T-helper 2 cell treated with Interferon-gamma antibody and Interleukin-4, amounts not matched to agents 5 μg/mL and 100 μg/mL, for 36 hours (primary cell): Measurements from ENCODE around the gene PITPNB.

ENCODE experiments used
- DNase-seq: peaks from one replicate; pipeline ENCODE4 v3.0.0; 2021; ENCODE audit warnings: low spot score
- H3K27ac Mint-ChIP-seq: one replicate; pipeline ENCODE4 v1.8.0; 2021; ENCODE audit warnings: mild to moderate bottlenecking, mixed read lengths
- H3K27me3 Mint-ChIP-seq: one replicate; pipeline ENCODE4 v1.8.0; 2021; ENCODE audit warnings: low read depth, mixed read lengths
- H3K36me3 Mint-ChIP-seq: one replicate; pipeline ENCODE4 v1.8.0; 2021; ENCODE audit warnings: low read depth, mixed read lengths
- H3K4me1 Mint-ChIP-seq: one replicate; pipeline ENCODE4 v1.8.0; 2021; ENCODE audit warnings: low read depth, mixed read lengths
- H3K4me3 Mint-ChIP-seq: one replicate; pipeline ENCODE4 v1.8.0; 2022; ENCODE audit warnings: mild to moderate bottlenecking, moderate library complexity, mixed read lengths
- H3K9me3 Mint-ChIP-seq: one replicate; pipeline ENCODE4 v1.8.0; 2021; ENCODE audit warnings: mixed read lengths

The PITPNB gene

GRCh38 chr22:27880778-27881394 is 38.2 kb downstream of the PITPNB start:
- Mint-ChIP-seq H3K4me3 (no peak overlapping the region), H3K36me3 (peaks cover 27% of the 10 kb centered on the region), H3K9me3 (no peaks in the 10 kb centered on the region), H3K27ac (no peak overlapping the region), H3K4me1 (peaks cover 14% of the 10 kb centered on the region), H3K27me3 (no peaks in the 10 kb centered on the region)
- DNase-seq, result no peak

GRCh38 chr22:27879923-27880322 is 39.1 kb downstream of the PITPNB start:
- H3K4me1 Mint-ChIP-seq, result peaks cover 18% of the 10 kb centered on the region
- H3K4me3 Mint-ChIP-seq, result no peak overlapping the region
- DNase-seq, result no peak
- H3K27ac Mint-ChIP-seq, result no peak overlapping the region
- peaks cover 28% of the 10 kb centered on the region for H3K36me3 Mint-ChIP-seq
- no peaks in the 10 kb centered on the region for H3K9me3 Mint-ChIP-seq
- H3K27me3 Mint-ChIP-seq, result no peaks in the 10 kb centered on the region

DNA sequence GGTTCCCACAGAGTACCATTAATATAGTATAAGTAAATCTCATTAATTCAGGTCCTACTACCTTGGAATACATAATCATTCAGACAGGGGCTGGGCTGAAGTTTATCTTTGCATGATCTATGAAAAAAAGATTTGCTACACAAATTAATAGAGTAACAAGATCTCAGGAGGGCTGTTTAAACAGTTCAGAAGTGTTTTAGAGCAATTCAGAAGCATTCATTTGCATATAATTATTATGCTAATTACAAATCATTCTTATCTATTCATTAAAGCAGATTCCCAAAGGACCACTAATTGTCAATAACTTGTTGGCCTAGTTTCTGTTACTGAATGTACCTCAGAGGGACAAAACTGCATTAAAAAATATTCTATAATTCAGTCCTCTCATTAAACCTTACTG is 40.5 kb downstream of the PITPNB start:
- no peaks in the 10 kb centered on the region for H3K27me3 Mint-ChIP-seq
- H3K4me3 Mint-ChIP-seq, result no peak overlapping the region
- H3K4me1 Mint-ChIP-seq, result peaks cover 19% of the 10 kb centered on the region
- peaks cover 27% of the 10 kb centered on the region for H3K36me3 Mint-ChIP-seq
- H3K27ac Mint-ChIP-seq, result no peak overlapping the region
- DNase-seq, result no peak
- H3K9me3 Mint-ChIP-seq, result no peaks in the 10 kb centered on the region

- H3K27ac Mint-ChIP-seq, result no peak overlapping the region
- no peak overlapping the region for H3K4me3 Mint-ChIP-seq
- H3K27me3 Mint-ChIP-seq, result no peaks in the 10 kb centered on the region
Measured at GRCh38 chr22:27877501-27877900, 41.6 kb downstream of the PITPNB start.

GRCh38 chr22:27876684-27877083 is 42.4 kb downstream of the PITPNB start:
- H3K4me3 Mint-ChIP-seq, result no peak overlapping the region
- peaks cover 19% of the 10 kb centered on the region for H3K4me1 Mint-ChIP-seq

More at GRCh38 chr22:27877501-27877900, 41.6 kb downstream of the PITPNB start:
- H3K9me3 Mint-ChIP-seq, result no peaks in the 10 kb centered on the region
- peaks cover 30% of the 10 kb centered on the region for H3K36me3 Mint-ChIP-seq
- peaks cover 19% of the 10 kb centered on the region for H3K4me1 Mint-ChIP-seq
- DNase-seq, result no peak

GRCh38 chr22:27875951-27876350 is 43.1 kb downstream of the PITPNB start:
- peaks cover 38% of the 10 kb centered on the region for H3K36me3 Mint-ChIP-seq
- H3K27me3 Mint-ChIP-seq, result no peaks in the 10 kb centered on the region
- no peaks in the 10 kb centered on the region for H3K9me3 Mint-ChIP-seq
- no peak for DNase-seq
- H3K4me3 Mint-ChIP-seq, result no peak overlapping the region
- peak overlapping the region; percentile 64 for H3K27ac Mint-ChIP-seq
- peaks cover 19% of the 10 kb centered on the region for H3K4me1 Mint-ChIP-seq

More at GRCh38 chr22:27876684-27877083, 42.4 kb downstream of the PITPNB start:
- no peaks in the 10 kb centered on the region for H3K27me3 Mint-ChIP-seq
- peaks cover 32% of the 10 kb centered on the region for H3K36me3 Mint-ChIP-seq
- no peak overlapping the region for H3K27ac Mint-ChIP-seq
- no peaks in the 10 kb centered on the region for H3K9me3 Mint-ChIP-seq
- no peak for DNase-seq

- H3K36me3 Mint-ChIP-seq, result peaks cover 39% of the 10 kb centered on the region
- H3K4me3 Mint-ChIP-seq, result no peak overlapping the region
- H3K27ac Mint-ChIP-seq, result peak overlapping the region; percentile 55
- no peak for DNase-seq
- no peaks in the 10 kb centered on the region for H3K27me3 Mint-ChIP-seq
- no peaks in the 10 kb centered on the region for H3K9me3 Mint-ChIP-seq
- peaks cover 19% of the 10 kb centered on the region for H3K4me1 Mint-ChIP-seq
Measured at GRCh38 chr22:27874764-27875163, 44.3 kb downstream of the PITPNB start.

- no peak for DNase-seq
- Mint-ChIP-seq H3K27ac (no peak overlapping the region), H3K27me3 (no peaks in the 10 kb centered on the region), H3K4me3 (no peak overlapping the region), H3K9me3 (no peaks in the 10 kb centered on the region), H3K4me1 (peaks cover 22% of the 10 kb centered on the region), H3K36me3 (peaks cover 39% of the 10 kb centered on the region)
Measured at GRCh38 chr22:27874185-27874584, 44.9 kb downstream of the PITPNB start.

GRCh38 chr22:27873472-27873871 is 45.6 kb downstream of the PITPNB start:
- Mint-ChIP-seq H3K27me3 (no peaks in the 10 kb centered on the region), H3K27ac (no peak overlapping the region), H3K36me3 (peaks cover 42% of the 10 kb centered on the region), H3K4me1 (peaks cover 25% of the 10 kb centered on the region), H3K9me3 (no peaks in the 10 kb centered on the region), H3K4me3 (no peak overlapping the region)
- DNase-seq, result no peak

- Mint-ChIP-seq H3K27ac (no peak overlapping the region), H3K27me3 (no peaks in the 10 kb centered on the region), H3K4me1 (peaks cover 27% of the 10 kb centered on the region), H3K9me3 (no peaks in the 10 kb centered on the region), H3K36me3 (peaks cover 43% of the 10 kb centered on the region), H3K4me3 (no peak overlapping the region)
- no peak for DNase-seq
Measured at GRCh38 chr22:27872488-27872887, 46.6 kb downstream of the PITPNB start.

- Mint-ChIP-seq H3K9me3 (no peaks in the 10 kb centered on the region), H3K4me1 (peaks cover 31% of the 10 kb centered on the region), H3K36me3 (peaks cover 51% of the 10 kb centered on the region), H3K4me3 (no peak overlapping the region), H3K27ac (no peak overlapping the region), H3K27me3 (no peaks in the 10 kb centered on the region)
- no peak for DNase-seq
Measured at GRCh38 chr22:27871306-27872014, 47.6 kb downstream of the PITPNB start.

DNA sequence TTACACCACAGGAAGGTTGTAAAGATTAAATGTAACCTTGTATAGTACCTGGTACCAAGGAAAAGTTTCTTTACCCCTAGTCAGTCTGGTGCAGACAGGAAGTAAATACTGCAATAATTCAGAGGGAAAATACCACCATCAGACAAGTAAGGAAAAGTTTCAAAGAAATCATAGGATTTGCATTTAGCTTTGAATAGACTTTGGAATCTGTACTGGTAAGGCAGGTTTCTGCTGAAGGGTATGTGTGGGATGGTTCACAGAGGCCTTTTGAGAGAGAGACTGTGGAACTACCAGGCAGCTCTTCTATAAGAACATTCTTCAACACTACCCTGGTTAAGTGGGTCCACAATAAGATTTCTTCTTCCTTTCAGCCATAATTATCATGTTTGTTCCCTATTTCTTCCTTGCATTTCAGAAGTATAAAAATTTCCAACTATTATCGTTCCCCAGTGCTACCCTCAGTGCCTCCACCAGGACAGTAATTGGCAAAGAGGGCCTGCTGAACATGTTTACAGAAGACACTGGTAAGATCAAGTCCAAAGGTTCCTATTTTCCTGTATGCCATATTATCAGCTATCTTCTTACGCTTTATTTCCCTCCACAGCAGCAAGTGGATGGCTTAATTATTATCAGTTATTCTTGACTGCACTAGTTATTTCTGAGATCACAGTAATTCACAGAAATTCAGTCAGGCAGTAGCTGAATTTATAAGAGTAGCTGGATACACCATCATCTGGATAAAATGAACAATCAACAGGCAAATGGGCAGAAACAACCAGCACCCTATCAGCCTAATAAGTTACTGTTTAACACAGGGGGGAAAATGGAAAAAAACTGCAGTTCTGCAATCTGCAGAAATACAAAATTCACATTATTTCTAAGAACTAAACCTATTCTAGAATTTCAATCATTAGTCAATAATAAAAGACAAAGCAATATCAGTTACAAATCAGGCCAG is 48.5 kb downstream of the PITPNB start:
- no peak for DNase-seq
- Mint-ChIP-seq H3K4me3 (no peak overlapping the region), H3K27ac (no peak overlapping the region), H3K4me1 (peaks cover 27% of the 10 kb centered on the region), H3K9me3 (no peaks in the 10 kb centered on the region), H3K27me3 (no peaks in the 10 kb centered on the region), H3K36me3 (peaks cover 46% of the 10 kb centered on the region)

GRCh38 chr22:27868732-27869282 is 50.2 kb downstream of the PITPNB start:
- H3K27ac Mint-ChIP-seq, result no peak overlapping the region
- H3K4me3 Mint-ChIP-seq, result no peak overlapping the region
- H3K9me3 Mint-ChIP-seq, result no peaks in the 10 kb centered on the region
- peaks cover 41% of the 10 kb centered on the region for H3K36me3 Mint-ChIP-seq
- H3K4me1 Mint-ChIP-seq, result peaks cover 25% of the 10 kb centered on the region
- no peaks in the 10 kb centered on the region for H3K27me3 Mint-ChIP-seq
- DNase-seq, result no peak
